T-helper 1 cell (primary cell): ENCODE data around the gene EHHADH.
"Not testable (repeated sequence)": the region's sequence is repeated elsewhere in the genome, so short reads cannot be mapped to it uniquely, and the experiment has no call there.

Experiments used
- DNase-seq, 5 donors: peaks; one replicate each; pipeline ENCODE4 v3.0.0-alpha.2; 2012 to 2020

EHHADH gene

GRCh38 chr3:185250653-185251052 is 3.2 kb downstream of the EHHADH start:
- no peak for DNase-seq

- DNase-seq: no peak
These were observed 3.6 kb downstream of the EHHADH start for GRCh38 chr3:185250247-185250646.

- DNase-seq: no peak
These were observed 11.2 kb downstream of the EHHADH start for GRCh38 chr3:185242642-185243041.

- no peak for DNase-seq
These were observed 16.9 kb downstream of the EHHADH start for GRCh38 chr3:185236969-185237368.

- DNase-seq: no peak
These were observed 20.5 kb downstream of the EHHADH start for GRCh38 chr3:185233328-185233727.

- not testable (repeated sequence) for DNase-seq
These were observed 27.3 kb downstream of the EHHADH start for GRCh38 chr3:185226526-185226925.

GRCh38 chr3:185225523-185225922 is 28.3 kb downstream of the EHHADH start:
- no peak for DNase-seq

GRCh38 chr3:185225080-185225479 is 28.8 kb downstream of the EHHADH start:
- no peak for DNase-seq

GRCh38 chr3:185221203-185221602 is 32.6 kb downstream of the EHHADH start:
- DNase-seq: no peak

GRCh38 chr3:185216607-185216958 is 37.3 kb downstream of the EHHADH start:
- DNase-seq: no peak

GRCh38 chr3:185215873-185216606 is 37.8 kb downstream of the EHHADH start:
- no peak for DNase-seq

- no peak for DNase-seq
These were observed 41.3 kb downstream of the EHHADH start for GRCh38 chr3:185212559-185212958.

GRCh38 chr3:185212086-185212485 is 41.8 kb downstream of the EHHADH start:
- no peak for DNase-seq

GRCh38 chr3:185210621-185211142 is 43.2 kb downstream of the EHHADH start:
- no peak for DNase-seq

GRCh38 chr3:185208823-185209222 is 45.0 kb downstream of the EHHADH start:
- no peak for DNase-seq

- peak in 1 of 5 donors; percentile 11 for DNase-seq
These were observed 45.7 kb downstream of the EHHADH start for GRCh38 chr3:185207931-185208746.

- DNase-seq: no peak
These were observed 46.4 kb downstream of the EHHADH start for GRCh38 chr3:185207481-185207880.

- DNase-seq: no peak
These were observed 48.0 kb downstream of the EHHADH start for GRCh38 chr3:185205865-185206264.

- no peak for DNase-seq
These were observed 49.0 kb downstream of the EHHADH start for GRCh38 chr3:185204894-185205293.

- DNase-seq: no peak
These were observed 53.2 kb downstream of the EHHADH start for GRCh38 chr3:185200639-185201038.

- no peak for DNase-seq
These were observed 54.2 kb downstream of the EHHADH start for GRCh38 chr3:185199671-185200070.

GRCh38 chr3:185199206-185199605 is 54.6 kb downstream of the EHHADH start:
- DNase-seq: no peak

- no peak for DNase-seq
These were observed 56.8 kb downstream of the EHHADH start for GRCh38 chr3:185197068-185197467.

GRCh38 chr3:185195652-185196051 is 58.2 kb downstream of the EHHADH start:
- no peak for DNase-seq
